Thymus (tissue), 14 donors: ENCODE data around the gene ZG16. TPM values are rescaled to one million over a fixed set of nuclear protein-coding genes. Genes with fewer than 3 reads are reported as not detected.
"Not testable (repeated sequence)": the region's sequence is repeated elsewhere in the genome, so short reads cannot be mapped to it uniquely, and the experiment has no call there.

Experiments
- DNase-seq, 9 donors: peaks; one replicate each; pipeline ENCODE4 v3.0.0-alpha.2; 2013; ENCODE audit warnings: low spot score in 9 of 9, low read depth in 6 of 9, missing footprints in 1 of 9
- H3K27ac ChIP-seq, 2 donors: one replicate each; pipeline ENCODE4 v1.5.1; 2013; ENCODE audit warnings: control low read depth in 1 of 2, low read depth in 1 of 2, low read length in 1 of 2, mild to moderate bottlenecking in 1 of 2, moderate library complexity in 1 of 2
- H3K27me3 ChIP-seq, 2 donors: one replicate each; pipeline ENCODE4 v1.5.1; 2013; ENCODE audit warnings: low read length in 1 of 2; ENCODE audit not compliant: control insufficient read depth in 2 of 2, insufficient read depth in 1 of 2
- H3K36me3 ChIP-seq, 2 donors: one replicate each; pipeline ENCODE4 v1.5.1; 2013; ENCODE audit warnings: low read length in 1 of 2, mild to moderate bottlenecking in 1 of 2, moderate library complexity in 1 of 2; ENCODE audit not compliant: control insufficient read depth in 2 of 2, insufficient read depth in 2 of 2
- H3K4me1 ChIP-seq, 2 donors: one replicate each; pipeline ENCODE4 v1.5.1; 2013; ENCODE audit warnings: low read length in 2 of 2; ENCODE audit not compliant: control insufficient read depth in 2 of 2, insufficient read depth in 2 of 2
- H3K4me3 ChIP-seq, 2 donors: one replicate each; pipeline ENCODE4 v1.5.1; 2013; ENCODE audit warnings: low read length in 2 of 2, control low read depth in 1 of 2, mild to moderate bottlenecking in 1 of 2
- H3K9me3 ChIP-seq, 2 donors: one replicate each; pipeline ENCODE4 v1.5.1; 2013; ENCODE audit warnings: low read length in 1 of 2, mild to moderate bottlenecking in 1 of 2; ENCODE audit not compliant: control insufficient read depth in 2 of 2, insufficient read depth in 1 of 2
- WGBS: extraction: QIAGEN DNeasy Blood & Tissue Kit; methylation state at CpG from one replicate; pipeline ENCODE4 v1.1.7; 2013; 5-methylcytosine and 5-hydroxymethylcytosine counted together
- long read RNA-seq, 10 donors: transcript quantifications; one replicate each; lab custom pipeline, GENCODE V29; 2026
- polyA plus RNA-seq: library from polyadenylated mRNA; stranded (reverse); fragments of 200-250 nt; gene quantifications from one replicate; pipeline ENCODE4 v1.2.3, GENCODE V29; 2013
- total RNA-seq: library from RNA; stranded (reverse); fragments of 120-200 nt; gene quantifications from one replicate; pipeline ENCODE4 v1.2.4, GENCODE V29; 2013
- donor health status: healthy.

The ZG16 gene, protein sequence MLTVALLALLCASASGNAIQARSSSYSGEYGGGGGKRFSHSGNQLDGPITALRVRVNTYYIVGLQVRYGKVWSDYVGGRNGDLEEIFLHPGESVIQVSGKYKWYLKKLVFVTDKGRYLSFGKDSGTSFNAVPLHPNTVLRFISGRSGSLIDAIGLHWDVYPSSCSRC
- total RNA-seq (0.09 TPM), polyA plus RNA-seq (0.27 TPM)
- long read RNA-seq, donor 1, result 0 reads
- long read RNA-seq, donor 2, result 0 reads
- long read RNA-seq, donor 3, result 0 reads
- long read RNA-seq, donor 4, result 0 reads
- long read RNA-seq, donor 5, partial matches to known transcripts, result 0 of 1 reads
- long read RNA-seq, donor 5, other reads (novel, unspliced or antisense), result 0 of 1 reads
- long read RNA-seq, donor 6, result 0 reads
- long read RNA-seq, donor 7, result 0 reads
- long read RNA-seq, donor 8, result 0 reads
- long read RNA-seq, donor 9, result 0 reads
- long read RNA-seq, donor 10, result 0 reads

DNA sequence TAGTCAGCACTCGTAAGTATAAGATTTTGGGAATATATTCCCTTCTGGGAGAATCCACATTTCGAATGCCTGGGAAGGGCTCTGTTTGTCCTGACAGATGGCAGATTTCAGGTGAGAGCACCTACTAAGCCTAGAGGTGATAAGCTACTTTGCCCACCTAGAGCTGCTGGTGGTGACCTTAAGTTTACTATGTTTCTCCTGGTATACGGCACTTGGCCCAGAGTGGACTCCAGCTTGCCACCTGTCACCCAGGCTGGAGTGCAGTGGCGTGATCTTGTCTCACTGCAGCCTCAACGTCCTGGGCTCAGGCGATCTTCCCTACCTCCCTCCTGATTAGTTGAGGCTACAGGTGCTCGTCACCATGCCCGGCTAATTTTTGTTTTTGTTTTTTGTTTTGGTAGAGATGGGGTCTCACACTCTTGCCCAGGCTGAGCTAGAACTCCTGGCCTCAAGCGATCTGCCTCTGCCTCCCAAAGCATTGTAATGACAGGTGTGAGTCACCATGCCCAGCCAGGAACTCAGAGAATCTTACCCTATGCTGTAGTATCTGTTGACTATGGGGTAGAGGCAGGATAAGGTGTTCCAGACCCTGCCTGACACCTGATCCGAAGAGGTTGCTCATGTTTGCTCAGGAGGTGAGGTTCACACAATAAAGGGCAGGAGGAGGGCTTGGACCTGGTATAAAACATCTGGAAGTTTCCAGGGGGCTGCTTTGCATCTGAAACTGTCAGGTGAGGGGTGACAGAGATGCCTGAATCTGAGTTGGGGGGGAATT is at the start of gene ZG16:
ZG16 (plus strand) TSS at position 681 of the 775 bp plus-strand sequence. CDS start 1,011 bp downstream, outside the sequence.
- Histone ChIP-seq H3K4me3 (no peak within 1 kb of the TSS), H3K4me1 (no peaks in the 10 kb centered on the region), H3K9me3 (no peaks in the 10 kb centered on the region), H3K36me3 (no peaks in the 10 kb centered on the region), H3K27ac (no peak within 1 kb of the TSS), H3K27me3 (no peaks in the 10 kb centered on the region)
- DNase-seq, result no peak
- 93% methylated on average over 10 of the region's 10 CpGs for WGBS

DNA sequence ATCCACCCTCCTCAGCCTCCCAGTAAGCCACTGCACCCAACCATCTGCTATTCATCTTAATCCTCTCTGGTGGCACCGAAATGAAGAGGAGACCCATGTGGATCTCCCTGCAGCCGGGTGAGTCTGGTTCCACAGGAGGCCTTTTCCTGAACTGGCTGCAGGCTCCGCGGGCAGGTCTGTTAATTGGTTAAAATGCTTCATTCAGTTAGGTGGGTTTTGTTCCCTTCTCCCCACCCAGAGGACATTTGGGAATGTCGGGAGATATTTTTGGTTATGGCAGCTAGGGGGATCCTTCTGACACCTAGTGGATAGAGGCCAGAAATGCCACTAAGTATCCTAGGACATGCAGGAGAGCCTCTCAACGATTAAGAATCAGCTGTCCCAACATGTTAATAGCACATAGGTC is 48.9 kb upstream of the ZG16 start:
- H3K9me3 ChIP-seq, result no peaks in the 10 kb centered on the region
- no peaks in the 10 kb centered on the region for H3K36me3 ChIP-seq
- DNase-seq, result no peak
- peaks cover 0 to 3% of the 10 kb centered on the region in 2 donors for H3K4me1 ChIP-seq
- 54% methylated on average over 6 of the region's 6 CpGs for WGBS
- no peaks in the 10 kb centered on the region for H3K27me3 ChIP-seq
- no peak overlapping the region for H3K27ac ChIP-seq
- no peak overlapping the region for H3K4me3 ChIP-seq

DNA sequence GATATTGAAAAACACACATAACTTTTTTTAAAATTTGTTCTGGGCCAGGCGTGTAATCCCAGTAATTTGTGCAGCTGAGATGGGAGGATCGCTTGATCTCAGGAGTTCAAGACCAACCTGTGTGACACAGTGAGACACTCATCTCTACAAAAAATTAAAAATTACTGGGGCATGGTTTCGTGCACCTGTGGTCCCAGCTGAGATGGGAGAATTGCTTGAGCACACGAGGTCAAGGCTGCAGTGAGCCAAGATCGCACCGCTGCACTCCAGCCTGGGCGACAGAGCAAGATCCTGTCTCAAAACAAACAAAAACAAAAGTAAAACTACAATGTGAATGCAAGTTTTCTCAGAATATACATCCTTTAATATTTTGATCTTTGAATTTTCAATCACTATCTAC is 47.4 kb upstream of the ZG16 start:
- H3K27ac ChIP-seq, result no peak overlapping the region
- H3K4me3 ChIP-seq, result no peak overlapping the region
- WGBS, result 91% methylated on average over 7 of the region's 7 CpGs
- DNase-seq, result no peak
- H3K9me3 ChIP-seq, result no peaks in the 10 kb centered on the region
- peaks cover 0 to 3% of the 10 kb centered on the region in 2 donors for H3K4me1 ChIP-seq
- H3K36me3 ChIP-seq, result no peaks in the 10 kb centered on the region
- no peaks in the 10 kb centered on the region for H3K27me3 ChIP-seq

DNA sequence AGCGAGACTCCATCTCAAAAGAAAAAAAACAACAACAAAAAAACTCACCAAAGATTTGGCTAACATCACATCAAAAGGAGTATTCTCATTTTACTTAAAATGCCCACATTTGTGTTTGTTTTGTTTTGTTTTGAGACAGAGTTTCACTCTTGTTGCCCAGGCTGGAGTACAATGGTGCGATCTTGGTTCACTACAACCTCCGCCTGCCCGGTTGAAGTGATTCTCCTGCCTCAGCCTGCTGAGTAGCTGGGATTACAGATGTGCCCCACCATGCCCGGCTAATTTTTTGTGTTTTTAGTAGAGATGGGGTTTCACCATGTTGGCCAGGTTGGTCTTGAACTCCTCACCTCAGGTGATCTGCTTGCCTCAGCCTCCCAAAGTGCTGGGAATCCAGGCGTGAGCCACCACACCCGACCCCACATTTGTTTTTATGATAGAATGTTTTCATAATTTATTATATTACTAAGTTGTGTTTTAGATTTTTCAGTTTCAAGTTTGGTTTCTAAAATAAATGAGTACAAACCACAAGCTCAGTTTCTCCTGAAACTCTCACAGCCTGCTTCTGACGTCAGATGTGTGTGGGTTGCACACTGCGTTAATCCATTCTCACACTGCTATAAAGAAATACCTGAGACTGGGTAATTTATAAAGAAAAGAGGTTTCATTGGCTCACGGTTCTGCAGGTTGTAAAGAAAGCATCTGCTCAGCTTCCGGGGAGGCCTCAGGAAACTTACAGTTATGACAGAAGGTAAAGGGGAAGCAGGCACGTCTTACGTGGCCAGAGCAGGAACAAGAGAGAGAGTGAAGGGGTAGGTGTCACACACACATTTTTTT is 46.1 kb upstream of the ZG16 start:
- H3K9me3 ChIP-seq, DNase-seq, H3K4me3 ChIP-seq, H3K36me3 ChIP-seq, H3K27me3 ChIP-seq, H3K27ac ChIP-seq, H3K4me1 ChIP-seq: not testable (repeated sequence)
- WGBS, result 84% methylated on average over 13 of the region's 13 CpGs

DNA sequence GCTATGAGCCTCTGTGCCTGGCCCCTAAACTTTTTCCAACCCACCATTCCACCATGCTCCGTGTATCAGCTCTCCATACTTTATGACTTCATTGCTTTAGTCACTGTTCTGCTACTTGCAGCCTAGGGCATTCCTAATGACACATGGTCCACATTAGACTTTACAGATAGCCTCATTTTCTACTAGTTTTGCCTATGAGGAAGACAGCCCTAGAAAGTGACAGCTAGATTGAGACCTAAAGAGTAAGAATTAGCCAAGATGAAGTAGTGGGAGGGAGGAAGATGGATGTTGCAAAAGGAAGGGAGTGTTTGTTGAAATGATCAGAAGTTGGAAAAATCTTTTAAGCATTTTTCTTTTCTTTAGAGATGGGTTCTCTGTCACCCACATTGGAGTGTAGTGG is 43.3 kb upstream of the ZG16 start:
- no peak for DNase-seq
- Histone ChIP-seq H3K27ac (no peak overlapping the region), H3K27me3 (no peaks in the 10 kb centered on the region), H3K4me3 (no peak overlapping the region), H3K36me3 (no peaks in the 10 kb centered on the region), H3K4me1 (peaks cover 4 to 16% of the 10 kb centered on the region in 2 donors), H3K9me3 (no peaks in the 10 kb centered on the region)
- WGBS, result 0% methylated on average over 1 of the region's 1 CpG

DNA sequence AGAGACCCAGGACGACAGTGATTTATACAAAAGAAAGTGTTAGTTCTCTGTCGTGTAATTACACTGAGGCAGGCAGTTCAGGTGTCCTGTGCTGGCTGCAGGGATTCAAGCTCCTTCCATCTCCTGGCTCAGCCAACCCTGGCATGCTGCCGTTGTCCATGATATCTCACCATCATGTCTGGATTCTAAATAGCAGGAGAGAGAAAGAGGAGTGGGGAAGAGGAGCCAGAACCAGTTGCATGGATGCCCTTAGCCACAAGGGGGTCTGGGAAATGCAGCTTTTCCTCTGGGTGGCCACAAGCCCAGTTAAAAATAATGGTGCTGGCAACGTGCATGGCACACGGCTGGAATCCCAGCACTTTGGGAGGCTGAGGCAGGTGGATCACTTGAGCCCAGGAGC is 41.9 kb upstream of the ZG16 start:
- WGBS, result 83% methylated on average over 5 of the region's 5 CpGs
- Histone ChIP-seq H3K36me3 (no peaks in the 10 kb centered on the region), H3K9me3 (no peaks in the 10 kb centered on the region), H3K27me3 (no peaks in the 10 kb centered on the region), H3K27ac (no peak overlapping the region), H3K4me3 (no peak overlapping the region), H3K4me1 (peaks cover 4 to 22% of the 10 kb centered on the region in 2 donors)
- no peak for DNase-seq

DNA sequence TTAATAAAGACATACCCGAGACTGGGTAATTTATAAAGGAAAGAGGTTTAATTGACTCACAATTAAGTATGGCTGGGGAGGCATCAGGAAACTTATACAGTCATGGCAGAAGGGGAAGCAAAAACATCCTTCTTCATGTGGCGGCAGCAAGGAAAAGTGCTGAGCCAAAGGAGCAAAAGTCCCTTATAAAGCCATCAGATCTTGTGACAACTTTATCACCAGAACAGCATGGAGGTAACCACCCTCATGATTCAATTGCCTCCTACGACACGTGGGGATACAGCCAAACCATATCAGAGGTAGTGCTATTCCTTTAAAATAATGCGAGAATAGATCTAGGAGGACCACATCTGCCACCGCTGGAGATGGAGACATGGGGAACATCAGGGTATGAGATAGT is 41.3 kb upstream of the ZG16 start:
- no peaks in the 10 kb centered on the region for H3K27me3 ChIP-seq
- no peaks in the 10 kb centered on the region for H3K9me3 ChIP-seq
- no peak for DNase-seq
- H3K36me3 ChIP-seq, result no peaks in the 10 kb centered on the region
- H3K27ac ChIP-seq, result no peak overlapping the region
- 85% methylated on average over 6 of the region's 6 CpGs for WGBS
- H3K4me3 ChIP-seq, result no peak overlapping the region
- H3K4me1 ChIP-seq, result peaks cover 4 to 28% of the 10 kb centered on the region in 2 donors

DNA sequence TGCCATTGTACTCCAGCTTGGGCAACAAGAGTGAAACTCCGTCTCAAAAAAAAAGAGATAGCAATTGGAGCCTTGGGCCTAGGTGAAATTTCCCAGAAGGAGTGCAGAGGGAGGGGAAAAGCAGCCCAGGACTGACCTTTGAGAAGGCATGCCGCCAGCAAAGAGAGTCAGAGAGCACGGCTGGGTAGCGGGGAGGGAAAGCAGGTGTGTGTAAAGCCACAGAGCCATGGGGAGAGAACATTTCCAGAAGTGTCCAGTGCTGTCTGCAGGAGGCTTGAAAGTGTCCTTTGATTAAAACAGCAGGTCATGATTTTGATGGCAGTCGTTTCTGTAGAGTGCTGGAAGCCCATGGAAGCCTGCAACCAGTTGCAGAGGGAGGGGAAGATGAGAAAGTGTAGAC is 40.3 kb upstream of the ZG16 start:
- peaks cover 4 to 31% of the 10 kb centered on the region in 2 donors for H3K4me1 ChIP-seq
- H3K27ac ChIP-seq, result peak overlapping the region in 1 of 2 donors; percentile 72
- H3K27me3 ChIP-seq, result no peaks in the 10 kb centered on the region
- no peaks in the 10 kb centered on the region for H3K9me3 ChIP-seq
- H3K4me3 ChIP-seq, result no peak overlapping the region
- no peak for DNase-seq
- 84% methylated on average over 5 of the region's 5 CpGs for WGBS
- peaks cover 0 to 2% of the 10 kb centered on the region in 2 donors for H3K36me3 ChIP-seq
